DMS153 treated with DMSO at 0.1 percent for 48 hours (cell line): Measurements from ENCODE around the gene SNRK.

Experiments
- DNase-seq: peaks from one replicate; lab custom pipeline; 2025; ENCODE audit not compliant: unreplicated experiment; lab: John Stamatoyannopoulos, UW

Gene SNRK

DNA sequence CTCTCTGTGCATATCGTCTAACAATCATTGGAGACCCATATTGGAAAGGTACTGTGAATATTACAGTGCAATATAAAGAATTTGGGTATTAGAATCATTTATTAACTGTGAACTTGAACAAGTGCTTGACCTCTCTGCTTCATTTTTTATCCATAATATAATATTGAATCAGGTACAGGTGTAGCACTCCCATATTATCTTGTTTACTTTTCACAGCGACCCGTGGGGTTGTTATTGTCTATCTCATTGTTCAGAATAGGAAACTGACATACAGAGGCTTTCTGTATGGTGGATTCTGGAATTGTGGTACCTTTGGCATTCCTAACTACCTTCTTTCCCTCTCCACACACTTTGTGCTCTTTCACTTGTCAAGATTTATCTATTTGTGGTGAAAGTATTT lies 17.8 kb downstream of the SNRK start:
- DNase-seq: no peak

DNA sequence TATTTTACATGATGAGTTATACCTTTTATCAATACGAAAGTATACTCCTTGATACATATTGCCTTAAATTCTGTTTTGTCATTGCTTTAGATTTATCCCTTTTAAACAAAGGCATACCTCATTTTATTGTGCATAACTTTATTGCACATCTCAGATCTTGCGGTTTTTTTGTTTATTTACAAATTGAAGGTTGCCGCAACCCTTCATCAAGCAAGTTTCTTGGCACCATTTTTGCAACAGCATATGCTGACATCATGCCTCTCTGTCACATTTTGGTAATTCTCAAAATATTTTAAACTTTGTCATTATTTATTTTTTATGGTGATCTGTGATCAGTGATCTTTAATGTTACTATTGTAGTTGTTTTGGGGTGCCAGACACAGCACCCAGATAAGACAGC lies 20.9 kb downstream of the SNRK start:
- no peak for DNase-seq

DNA sequence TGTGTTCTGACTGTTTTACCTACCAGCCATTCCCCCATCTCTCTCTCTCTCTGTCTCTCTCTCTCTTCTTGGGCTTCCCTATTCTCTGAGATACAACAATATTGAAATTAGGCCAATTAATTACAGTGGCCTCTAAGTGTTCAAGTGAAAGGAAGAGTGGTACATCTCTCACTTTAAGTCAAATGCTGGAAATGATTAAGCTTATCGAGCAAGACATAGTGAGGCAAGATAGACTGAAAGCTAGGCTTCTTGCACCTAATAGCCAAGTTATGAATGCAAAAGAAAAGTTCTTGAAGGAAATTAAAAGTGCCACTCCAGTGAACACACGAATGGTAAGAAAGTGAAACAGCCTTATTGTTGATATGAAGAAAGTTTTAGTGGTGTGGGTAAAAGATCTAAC lies 21.3 kb downstream of the SNRK start:
- no peak for DNase-seq

DNA sequence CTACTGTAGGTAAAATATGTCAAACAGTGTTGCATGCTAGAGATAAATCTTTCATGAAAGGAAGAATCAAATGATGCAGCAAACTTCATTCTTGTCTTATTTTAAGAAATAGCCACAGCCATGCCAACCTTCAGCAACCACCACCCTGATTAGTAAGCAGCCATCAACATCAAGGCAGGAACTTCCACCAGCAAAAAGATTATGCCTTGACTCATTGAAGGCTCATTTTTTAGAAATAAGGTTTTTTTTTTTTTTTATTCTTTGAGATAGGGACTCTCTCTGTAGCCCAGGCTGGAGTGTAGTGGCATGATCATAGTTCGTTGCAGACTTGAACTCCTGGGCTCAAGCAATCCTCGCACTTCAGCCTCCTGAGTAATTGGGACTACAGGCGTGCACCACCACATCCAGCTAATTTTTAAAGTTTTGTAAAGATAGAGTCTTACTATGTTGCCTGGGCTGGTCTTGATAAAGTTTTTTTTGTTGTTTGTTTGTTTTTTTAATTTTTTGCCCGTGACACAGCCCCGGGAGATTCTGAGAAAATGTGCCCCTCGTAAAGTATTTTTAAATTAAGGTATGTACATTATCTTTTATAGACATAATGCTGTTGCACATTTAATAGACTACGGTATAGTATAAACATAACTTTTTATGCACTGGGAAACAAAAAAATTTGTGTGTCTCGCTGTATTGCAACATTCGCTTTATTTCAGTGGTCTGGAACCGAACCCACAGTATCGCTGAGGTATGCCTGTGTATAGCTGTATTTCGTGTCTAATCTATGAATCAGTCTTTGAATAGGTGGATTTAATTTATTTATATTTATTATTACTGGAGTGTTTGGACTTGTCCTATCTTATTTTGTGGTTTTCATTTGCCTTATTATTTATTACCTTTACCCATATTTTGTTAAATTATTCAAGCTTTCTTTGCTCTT lies 23.3 kb downstream of the SNRK start:
- no peak for DNase-seq

DNA sequence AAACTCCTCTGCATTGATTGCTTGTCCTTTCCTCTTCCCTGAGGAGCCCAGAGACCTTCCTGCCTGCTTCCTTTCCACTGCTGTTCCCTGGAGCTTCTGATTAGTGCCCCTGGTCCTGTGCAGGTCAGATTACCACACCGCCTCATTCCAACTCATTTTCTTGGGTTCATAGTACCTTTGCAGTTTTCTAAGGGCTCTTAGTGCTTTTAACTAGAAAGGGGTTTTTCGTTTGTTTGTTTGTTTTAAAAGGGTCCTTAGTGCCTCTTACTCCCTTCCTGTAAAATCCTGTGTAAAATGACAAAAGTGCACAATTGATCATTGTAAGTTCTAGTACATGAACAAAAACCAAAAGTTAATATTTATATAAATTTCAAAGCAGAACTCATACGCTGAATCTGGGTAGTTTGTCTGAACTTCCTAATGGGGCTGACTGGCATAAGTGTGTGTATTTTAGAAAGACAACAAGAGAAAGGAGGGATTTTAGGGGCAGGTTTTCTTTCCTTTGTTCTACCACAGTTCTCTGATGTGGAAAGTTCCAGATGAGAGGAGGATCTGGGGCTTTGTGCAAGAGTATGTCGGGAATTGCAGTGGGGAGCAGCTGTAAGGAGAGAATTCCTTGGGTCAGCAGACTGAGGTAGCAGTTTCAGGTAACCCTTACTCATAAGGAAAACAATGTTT lies 30.6 kb downstream of the SNRK start:
- no peak for DNase-seq

DNA sequence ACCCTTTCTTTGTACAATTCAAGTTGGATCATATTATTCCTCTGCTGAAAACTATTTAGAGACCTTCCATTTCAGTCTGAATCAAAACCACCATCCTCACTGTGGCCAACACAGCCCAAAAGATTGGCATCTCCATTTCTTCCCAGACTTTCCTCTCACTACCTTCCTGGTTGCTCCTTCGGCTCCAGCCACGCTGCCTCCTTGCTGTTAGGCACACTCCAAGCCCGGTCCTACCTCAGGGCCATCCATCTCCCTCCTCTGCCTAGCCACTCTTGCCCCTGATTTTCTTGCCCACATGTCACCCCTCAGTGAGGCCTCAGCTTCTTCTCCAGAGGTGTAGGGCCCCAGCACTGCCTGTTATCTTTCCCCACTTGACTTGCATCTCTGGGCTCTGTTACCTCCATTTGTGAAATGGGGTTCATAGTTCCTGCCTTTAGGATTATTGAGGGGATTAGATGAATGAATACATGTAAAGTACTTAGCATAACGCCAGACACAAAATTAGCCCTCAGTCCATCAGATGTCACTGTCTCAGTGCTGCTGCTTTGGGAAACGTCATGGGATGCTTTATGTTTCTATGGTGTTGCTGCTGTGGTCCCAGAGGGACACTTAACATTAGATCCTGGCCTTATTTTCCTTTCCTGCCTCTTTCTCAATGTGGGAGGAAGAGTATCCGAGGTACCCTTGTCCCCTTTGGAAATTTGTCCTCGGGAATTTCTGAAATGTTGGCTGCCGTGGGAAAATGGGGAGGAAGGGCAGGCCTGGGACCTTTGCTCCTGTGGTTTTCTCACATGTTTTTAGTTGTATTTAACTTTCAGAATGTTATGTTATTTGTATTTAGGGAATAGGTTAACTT lies 31.3 kb downstream of the SNRK start:
- DNase-seq: no peak

DNA sequence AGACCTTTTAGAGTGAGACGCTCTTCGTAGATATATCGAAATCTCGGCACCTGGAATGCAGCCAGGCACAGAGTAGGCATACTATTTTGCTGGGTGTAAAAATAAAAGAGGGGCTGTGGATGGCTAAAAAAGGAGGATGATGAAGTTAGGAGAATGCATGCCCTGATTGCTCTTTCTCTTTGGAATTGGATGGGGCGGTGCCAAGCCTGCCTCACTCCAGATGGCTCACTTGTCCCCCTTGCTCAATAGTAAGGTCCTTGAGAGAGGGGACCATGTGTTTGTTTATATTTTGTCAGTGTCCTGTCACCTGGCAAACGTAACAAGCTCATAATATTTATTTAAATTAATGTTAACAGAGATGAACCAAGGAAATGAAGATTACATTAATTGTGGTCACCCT lies 33.0 kb downstream of the SNRK start:
- DNase-seq: no peak

DNA sequence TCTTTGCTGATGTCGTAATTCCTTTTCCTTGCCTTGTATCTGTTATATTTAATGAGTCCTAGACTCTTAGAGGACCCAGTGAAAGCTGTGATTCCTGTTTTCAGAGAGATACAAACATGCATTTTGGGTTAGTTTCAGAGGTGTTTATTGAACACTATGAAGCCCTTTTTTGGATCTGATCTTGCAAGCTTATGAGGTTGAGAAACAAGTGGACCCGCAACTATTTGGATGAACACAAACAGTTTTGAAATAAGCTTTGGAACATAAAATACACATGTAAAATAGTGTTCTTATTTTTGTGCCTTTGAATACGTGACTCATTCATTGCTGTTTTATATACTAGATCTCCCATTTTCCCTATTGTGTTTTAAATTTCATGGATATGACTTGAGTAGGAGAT lies 33.5 kb downstream of the SNRK start:
- no peak for DNase-seq

DNA sequence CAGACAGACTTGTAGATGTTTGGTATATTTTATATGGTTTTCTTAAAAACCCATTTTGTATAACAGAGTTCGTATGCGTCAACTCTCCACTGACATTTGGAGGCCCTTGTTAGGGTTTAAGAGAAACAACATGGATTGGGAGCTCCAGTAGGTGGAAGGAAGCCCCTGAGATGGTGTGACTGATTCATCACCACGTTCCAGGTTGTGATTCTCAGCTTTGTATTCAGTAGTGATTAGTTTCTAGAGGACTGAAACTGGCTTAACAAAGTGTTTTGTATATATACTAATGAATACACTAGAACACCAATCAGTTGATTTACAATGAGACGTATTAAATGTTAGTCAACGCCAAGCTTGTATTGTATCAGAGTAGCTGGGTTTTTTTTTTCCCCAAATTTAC lies 33.9 kb downstream of the SNRK start:
- no peak for DNase-seq

DNA sequence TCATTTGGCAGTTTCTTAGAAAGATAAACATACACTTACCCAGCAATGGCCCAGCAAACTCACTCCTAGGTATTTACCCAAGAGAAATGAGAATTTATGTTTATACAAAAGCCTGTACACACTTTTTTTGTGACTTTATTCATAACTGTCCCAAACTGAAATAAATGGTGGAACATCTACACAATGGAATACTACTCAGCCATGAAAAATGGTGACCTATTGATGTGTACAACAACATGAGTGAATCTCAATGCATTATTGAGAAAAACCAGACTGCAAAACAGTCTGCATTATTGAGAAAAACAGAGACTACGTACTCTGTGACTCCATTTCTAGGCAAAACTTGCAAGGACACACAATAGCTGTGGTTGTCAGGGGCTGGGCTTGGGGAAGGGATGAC lies 37.2 kb downstream of the SNRK start:
- no peak for DNase-seq

DNA sequence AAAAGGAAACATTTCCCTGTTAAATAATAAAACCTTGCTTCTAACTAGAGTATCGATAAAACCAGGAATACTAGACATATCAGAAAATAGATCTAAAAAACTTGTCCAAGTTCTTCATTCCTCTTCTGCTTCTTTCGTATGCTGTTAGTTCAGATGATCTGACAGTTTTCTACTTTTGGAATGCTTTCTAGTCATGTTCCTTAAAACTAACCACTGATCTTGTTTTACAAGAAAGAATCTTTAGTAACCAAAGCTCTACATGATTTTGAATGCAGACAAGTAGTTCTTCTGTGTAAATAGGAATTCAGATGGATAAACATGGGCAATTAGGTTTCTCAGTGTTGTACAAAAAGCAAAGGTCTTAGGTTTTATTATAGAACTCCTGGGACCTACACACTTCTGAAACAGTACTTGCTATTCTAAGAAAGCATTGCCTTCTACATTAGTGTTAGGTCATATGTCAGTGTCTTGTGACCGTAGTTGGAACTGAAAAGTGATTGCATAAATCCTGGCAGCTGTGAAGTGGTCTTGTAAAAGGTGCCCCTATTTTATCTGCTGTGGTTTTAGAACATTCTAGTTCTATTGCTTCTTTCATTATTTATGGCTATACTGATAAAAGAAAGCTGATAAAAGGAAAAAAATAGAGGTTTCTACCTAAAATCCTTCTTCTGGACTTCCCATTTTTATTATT lies 40.7 kb downstream of the SNRK start:
- DNase-seq: no peak

DNA sequence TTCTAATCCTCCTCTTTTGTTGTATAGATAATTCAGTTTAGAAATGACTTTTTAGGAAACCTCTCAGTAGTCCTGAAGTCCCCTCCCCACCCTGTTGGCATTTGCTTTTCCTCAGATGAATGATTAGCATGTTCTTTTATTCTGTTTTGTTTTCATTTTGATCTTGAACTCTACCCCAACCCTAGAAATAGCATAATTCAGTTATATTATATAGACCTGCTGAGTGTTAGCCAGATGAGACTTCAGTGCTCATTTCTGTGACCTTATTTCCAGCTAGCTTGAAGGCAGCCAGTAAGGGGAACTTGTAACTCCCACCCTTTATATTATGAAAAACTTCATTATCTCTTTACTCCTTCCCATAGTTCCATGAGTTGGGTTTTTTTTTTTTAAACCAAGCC lies 41.2 kb downstream of the SNRK start:
- DNase-seq: no peak

DNA sequence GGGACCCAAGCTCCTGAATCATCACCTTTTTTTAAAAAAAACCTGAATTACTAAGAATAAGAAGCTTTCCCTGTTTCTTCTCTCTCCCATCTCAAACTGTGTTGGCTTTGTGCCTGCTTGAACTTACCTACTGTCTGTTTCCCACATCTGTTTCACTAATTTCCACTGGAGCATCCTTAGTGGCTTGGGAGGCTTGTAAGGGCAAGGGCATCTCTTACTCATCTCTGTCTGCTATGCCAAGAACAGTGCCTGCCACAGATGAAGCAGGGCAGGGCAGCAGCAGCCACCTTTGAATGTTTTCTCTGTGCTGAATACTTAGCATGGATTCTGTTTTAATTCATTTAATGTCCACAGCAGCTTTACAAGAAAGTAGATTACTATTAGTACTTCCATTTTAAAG lies 42.3 kb downstream of the SNRK start:
- no peak for DNase-seq

DNA sequence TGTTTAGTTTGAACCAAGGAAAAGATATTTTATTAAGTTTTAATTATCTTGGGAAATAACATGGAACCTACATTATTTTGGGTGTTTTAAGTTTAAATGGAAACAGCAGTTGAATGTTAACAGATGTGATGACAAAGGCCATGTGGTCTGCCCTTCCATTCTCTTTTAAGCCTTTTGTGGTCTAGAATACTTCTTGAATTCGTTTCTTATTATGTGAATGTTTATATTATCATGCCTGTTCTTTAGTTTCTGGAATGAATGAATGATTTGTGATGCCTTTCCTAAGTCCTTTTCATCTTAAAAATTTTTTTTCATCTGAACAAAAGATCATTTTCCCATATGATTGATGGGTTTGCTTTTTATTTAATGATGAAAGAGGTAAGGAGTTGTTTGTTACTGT lies 44.6 kb downstream of the SNRK start:
- no peak for DNase-seq

DNA sequence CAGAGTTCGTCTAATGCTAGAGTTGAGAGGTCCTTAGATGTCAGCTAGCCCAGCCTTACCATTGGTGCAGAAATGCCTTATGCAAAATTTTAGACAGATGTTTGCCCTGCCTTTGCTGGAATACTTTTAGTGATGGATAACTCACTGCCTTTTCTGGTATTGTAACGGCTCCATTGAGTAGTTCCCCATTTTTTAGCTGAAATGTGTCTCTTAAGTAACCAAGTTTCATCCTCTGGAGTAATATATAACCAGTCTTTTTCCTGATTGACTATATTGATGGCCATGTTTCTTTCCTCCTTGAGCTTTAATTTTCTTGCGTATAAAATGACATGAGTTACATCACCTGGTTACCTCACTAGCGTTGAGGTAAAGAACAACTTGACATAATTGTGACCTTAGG lies 45.0 kb downstream of the SNRK start:
- no peak for DNase-seq

DNA sequence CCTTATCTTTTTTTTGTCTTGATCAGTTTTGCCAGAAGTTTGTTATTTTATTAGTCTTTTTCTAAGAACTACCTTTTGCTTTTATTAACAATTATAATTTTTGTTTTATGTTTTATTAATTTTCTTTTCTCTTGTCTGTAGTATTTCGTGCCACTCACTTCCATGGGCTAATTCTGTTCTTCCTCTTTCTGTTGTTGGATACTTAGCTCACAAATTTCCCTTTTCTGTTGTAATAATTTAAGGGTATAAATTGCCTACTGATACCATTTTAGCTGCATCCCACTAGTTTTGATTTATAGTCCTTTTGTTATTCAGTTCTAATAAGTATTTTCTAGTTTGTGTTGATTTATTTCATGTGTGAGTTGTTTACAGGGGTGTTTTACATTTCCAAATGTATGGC lies 48.6 kb downstream of the SNRK start:
- no peak for DNase-seq

DNA sequence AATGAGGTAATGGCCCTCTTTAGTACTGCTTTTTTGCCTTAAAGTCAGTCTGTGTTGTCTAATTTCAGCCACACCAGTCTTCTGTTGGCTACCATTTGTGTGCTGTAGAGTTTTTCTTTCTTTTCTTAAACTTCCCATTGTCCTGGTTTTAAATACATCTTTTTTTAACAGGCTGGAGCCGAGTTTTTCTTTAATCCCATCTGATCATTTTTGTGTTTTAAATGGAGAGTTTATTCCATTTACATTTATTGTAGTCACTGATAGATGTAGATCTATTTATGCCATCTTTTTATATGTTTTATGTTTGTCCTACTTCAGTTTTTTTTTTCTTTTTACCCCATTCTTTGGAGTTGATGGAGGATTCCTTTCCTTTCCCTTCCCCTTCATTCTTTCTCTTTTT lies 49.5 kb downstream of the SNRK start:
- DNase-seq: no peak

DNA sequence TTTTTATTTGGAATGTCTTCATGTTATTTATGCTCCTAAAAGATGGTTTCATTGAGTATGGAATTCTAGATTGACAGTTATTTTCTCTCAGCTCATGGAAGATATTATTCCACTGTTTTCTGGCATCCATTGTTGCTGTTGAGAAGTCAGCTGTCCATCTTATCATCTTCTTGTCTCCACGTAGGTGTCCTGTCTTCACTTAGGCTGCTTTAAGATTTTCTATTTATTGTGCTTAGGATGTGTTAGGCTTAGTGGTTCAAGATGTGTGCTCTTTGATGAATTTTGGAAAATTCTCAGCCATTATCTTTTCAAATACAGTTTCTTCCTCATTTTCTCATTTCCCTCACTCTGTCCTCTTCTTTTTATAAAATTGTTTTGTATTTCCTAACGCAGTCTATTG lies 52.0 kb downstream of the SNRK start:
- no peak for DNase-seq

DNA sequence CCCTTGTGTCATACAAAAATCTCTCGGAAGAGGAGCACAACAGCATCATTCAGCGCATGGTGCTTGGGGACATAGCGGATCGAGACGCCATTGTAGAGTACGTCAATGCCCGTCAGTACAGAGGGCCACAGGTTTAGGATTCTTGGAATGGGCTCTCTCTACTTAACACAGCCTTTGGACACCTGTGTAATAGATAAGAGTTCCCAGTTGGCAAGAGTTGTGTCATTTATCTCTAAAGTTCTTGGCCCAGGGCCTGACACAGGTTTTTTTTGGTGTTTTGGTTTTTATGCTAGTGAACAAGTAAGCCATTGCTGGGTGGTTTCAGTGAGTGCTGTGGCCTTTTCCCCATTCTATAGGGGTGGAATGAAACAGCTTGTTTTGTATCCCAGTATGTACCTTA lies 54.1 kb downstream of the SNRK start:
- DNase-seq: no peak

DNA sequence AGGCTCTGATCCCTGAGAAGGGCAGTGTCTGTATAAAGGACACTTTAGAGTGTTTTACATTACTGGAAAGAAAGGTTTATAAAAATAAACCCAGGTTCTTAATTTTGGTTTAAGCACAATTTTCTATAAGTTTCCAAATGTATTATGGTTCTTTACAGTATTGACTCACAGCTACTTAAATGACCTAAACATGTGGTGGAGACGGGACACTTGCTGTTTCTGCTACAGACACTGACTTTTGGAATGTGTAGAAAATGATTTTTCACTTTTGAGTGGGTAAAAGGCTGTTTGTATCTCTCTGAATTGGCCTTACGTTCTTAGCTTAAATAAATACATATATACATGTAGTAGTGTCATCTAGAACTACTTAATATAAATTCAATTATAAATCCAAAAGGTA lies 55.4 kb downstream of the SNRK start:
- DNase-seq: no peak

DNA sequence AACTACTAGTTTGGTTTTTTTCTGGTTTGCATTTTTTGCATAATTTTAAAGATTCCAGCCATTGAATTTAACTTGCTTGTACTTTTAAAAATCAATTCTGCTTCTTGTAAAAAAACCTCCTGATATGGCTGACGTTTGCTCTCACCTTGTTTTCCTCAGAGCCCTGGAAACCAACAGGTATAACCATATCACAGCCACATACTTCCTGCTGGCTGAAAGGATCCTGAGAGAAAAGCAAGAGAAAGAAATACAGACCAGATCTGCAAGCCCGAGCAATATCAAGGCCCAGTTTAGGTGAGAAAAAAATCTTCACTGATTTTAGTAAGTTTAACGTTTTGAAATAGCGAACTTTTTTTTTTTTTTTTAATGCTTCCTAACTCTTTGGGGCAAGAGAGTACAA lies 56.8 kb downstream of the SNRK start:
- DNase-seq: no peak
